Measurements from ENCODE around the gene RET. TPM values are rescaled to one million over a fixed set of nuclear protein-coding genes. Genes with fewer than 3 reads are reported as not detected.

The RET gene
- total and polyA plus RNA-seq, 9 donors: 0.12 to 1.6 (median 0.75) TPM

DNA sequence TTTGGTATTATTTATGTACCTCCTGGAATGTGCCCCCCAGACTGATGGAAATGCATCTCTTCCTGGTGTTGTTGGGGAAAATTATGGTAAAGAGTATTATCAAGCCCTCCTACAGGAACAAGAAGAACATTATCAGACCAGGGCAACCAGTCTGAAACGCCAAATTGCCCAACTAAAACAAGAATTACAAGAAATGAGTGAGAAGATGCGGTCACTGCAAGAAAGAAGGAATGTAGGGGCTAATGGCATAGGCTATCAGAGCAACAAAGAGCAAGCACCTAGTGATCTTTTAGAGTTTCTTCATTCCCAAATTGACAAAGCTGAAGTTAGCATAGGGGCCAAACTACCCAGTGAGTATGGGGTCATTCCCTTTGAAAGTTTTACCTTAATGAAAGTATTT lies 78.4 kb downstream of the RET start:
- Histone ChIP-seq H3K36me3 (no peaks in the 10 kb centered on the region), H3K9me3 (no peaks in the 10 kb centered on the region), H3K27me3 (no peaks in the 10 kb centered on the region), H3K4me1 (ENCODE audit: insufficient read depth) (peaks cover 3% of the 10 kb centered on the region), H3K27ac (no peak overlapping the region), H3K4me3 (no peak overlapping the region)
- intact Hi-C loops (cut with DNase I): no loop called here
- TF ChIP-seq, protein P1, sequence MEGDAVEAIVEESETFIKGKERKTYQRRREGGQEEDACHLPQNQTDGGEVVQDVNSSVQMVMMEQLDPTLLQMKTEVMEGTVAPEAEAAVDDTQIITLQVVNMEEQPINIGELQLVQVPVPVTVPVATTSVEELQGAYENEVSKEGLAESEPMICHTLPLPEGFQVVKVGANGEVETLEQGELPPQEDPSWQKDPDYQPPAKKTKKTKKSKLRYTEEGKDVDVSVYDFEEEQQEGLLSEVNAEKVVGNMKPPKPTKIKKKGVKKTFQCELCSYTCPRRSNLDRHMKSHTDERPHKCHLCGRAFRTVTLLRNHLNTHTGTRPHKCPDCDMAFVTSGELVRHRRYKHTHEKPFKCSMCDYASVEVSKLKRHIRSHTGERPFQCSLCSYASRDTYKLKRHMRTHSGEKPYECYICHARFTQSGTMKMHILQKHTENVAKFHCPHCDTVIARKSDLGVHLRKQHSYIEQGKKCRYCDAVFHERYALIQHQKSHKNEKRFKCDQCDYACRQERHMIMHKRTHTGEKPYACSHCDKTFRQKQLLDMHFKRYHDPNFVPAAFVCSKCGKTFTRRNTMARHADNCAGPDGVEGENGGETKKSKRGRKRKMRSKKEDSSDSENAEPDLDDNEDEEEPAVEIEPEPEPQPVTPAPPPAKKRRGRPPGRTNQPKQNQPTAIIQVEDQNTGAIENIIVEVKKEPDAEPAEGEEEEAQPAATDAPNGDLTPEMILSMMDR (IDR thresholded peaks at IDR 0.05): no peak
- WGBS, 3 donors: 95% methylated on average over 2 of the region's 2 CpGs
- no peak for DNase-seq

DNA sequence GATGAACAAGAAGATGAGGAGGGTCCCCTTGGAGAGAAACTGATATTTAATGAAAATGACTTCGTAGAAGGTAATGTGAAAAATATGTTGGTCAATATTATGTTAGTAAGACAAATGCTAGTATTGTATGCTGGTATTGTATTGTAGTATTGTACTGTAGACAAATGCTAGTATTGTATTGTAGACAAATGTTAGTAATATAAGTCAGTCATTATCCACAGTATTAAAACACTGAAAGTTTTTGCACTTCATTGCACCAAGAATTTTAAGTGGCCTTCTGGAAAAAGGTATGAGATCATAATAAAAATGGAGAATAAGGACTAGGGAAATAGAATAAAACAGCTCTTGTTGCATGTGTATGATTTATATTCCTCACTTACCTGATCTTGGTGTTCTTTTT lies 78.9 kb downstream of the RET start:
- Histone ChIP-seq H3K4me1 (ENCODE audit: insufficient read depth) (peaks cover 4% of the 10 kb centered on the region), H3K9me3 (no peaks in the 10 kb centered on the region), H3K27me3 (no peaks in the 10 kb centered on the region), H3K4me3 (no peak overlapping the region), H3K27ac (no peak overlapping the region), H3K36me3 (no peaks in the 10 kb centered on the region)
- TF ChIP-seq POLR2A (IDR thresholded peaks at IDR 0.05) (no peak), EP300 (IDR thresholded peaks at IDR 0.05) (no peak)
- TF ChIP-seq, protein P1 (IDR thresholded peaks at IDR 0.05): no peak
- intact Hi-C loops (cut with DNase I): no loop called here
- 91 to 96% (median 93%) methylated on average over 1 of the region's 1 CpG for WGBS, 3 donors
- no peak for DNase-seq

DNA sequence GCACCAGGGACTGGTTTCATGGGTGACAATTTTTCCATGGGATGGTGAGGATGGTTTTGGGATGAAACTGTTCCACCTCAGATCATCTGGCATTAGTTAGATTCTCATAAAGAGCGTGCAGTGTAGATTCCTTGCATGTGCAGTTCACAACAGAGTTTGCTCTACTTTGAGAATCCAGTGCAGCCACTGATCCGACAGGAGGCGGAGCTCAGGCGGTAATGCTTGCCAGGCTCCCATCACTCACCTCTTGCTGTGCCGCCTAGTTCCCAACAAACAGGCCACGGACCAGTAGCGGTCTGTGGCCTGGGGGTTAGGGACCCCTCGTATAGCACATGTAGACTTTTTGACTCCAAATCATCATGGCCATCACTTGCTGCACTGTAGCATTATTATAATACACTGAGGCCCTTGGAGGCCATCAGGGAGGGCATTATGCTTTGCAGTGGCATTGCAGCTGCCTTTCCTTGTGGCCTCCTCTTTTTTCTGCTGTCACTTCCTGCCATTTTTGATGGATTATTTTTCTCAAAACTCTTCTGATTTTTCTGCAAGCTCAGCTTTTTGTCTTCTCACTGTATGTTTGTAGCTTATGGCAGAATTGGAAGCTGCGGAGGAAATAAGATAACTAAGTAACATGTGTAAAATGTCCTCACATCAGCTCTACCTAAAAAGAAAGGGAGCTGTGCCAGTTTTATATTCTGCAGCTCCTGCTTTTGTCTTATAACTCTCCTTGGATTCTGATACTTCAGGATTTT lies 79.9 kb downstream of the RET start:
- Histone ChIP-seq H3K4me3 (no peak overlapping the region), H3K9me3 (no peaks in the 10 kb centered on the region), H3K36me3 (no peaks in the 10 kb centered on the region), H3K27ac (no peak overlapping the region), H3K27me3 (no peaks in the 10 kb centered on the region), H3K4me1 (ENCODE audit: insufficient read depth) (peaks cover 4% of the 10 kb centered on the region)
- no peak for TF ChIP-seq POLR2A (IDR thresholded peaks at IDR 0.05)
- TF ChIP-seq, protein P1 (IDR thresholded peaks at IDR 0.05): no peak
- TF ChIP-seq EP300 (IDR thresholded peaks at IDR 0.05): no peak
- DNase-seq: no peak
- WGBS, 3 donors: 88 to 93% (median 89%) methylated on average over 9 of the region's 9 CpGs
- intact Hi-C loops (cut with DNase I): no loop called here

DNA sequence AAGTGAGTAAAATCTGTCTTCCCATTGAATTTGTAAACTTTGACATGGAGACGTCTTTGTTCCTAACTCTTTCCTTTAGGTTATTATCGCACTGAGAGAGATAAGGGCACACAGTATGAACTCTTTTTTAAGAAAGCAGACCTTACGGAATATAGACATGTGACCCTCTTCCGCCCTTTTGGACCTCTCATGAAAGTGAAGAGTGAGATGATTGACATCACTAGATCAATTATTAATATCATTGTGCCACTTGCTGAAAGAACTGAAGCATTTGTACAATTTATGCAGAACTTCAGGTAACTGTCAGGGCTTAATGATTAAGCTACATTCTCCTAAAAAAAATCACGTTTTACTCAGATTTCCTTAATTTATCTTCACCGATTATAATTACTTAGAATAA lies 81.8 kb downstream of the RET start:
- 93 to 95% (median 93%) methylated on average over 6 of the region's 6 CpGs for WGBS, 3 donors
- DNase-seq: no peak
- intact Hi-C loops (cut with DNase I): no loop called here
- TF ChIP-seq EP300 (IDR thresholded peaks at IDR 0.05): no peak
- TF ChIP-seq POLR2A (IDR thresholded peaks at IDR 0.05): no peak
- TF ChIP-seq, protein P1 (IDR thresholded peaks at IDR 0.05): no peak
- H3K9me3 ChIP-seq: no peaks in the 10 kb centered on the region
- H3K27ac ChIP-seq: no peak overlapping the region
- peaks cover 4% of the 10 kb centered on the region for H3K4me1 ChIP-seq (ENCODE audit: insufficient read depth)
- no peaks in the 10 kb centered on the region for H3K27me3 ChIP-seq
- H3K36me3 ChIP-seq: no peaks in the 10 kb centered on the region
- H3K4me3 ChIP-seq: no peak overlapping the region

Data from ovary (tissue), 9 donors.